Activated CD4-positive, alpha-beta T cell treated with anti-CD3 and anti-CD28 coated beads, Interleukin-2, amount 50 U/mL, for 1 hour (primary cell): ENCODE measurements around the gene SMG1.

Source experiments
- DNase-seq: peaks from one replicate; pipeline ENCODE4 v3.0.0-alpha.2; 2020

Gene SMG1

GRCh38 chr16:18842565-18842964 lies 83.6 kb downstream of the SMG1 start:
- DNase-seq: no peak

- no peak for DNase-seq
Observed at GRCh38 chr16:18841833-18842525, 84.2 kb downstream of the SMG1 start.

GRCh38 chr16:18839555-18839954 lies 86.7 kb downstream of the SMG1 start:
- DNase-seq: no peak

GRCh38 chr16:18836702-18837101 lies 89.5 kb downstream of the SMG1 start:
- DNase-seq: no peak

GRCh38 chr16:18834864-18835263 lies 91.3 kb downstream of the SMG1 start:
- no peak for DNase-seq

- no peak for DNase-seq
Observed at GRCh38 chr16:18833707-18834505, 92.3 kb downstream of the SMG1 start.

- no peak for DNase-seq
Observed at GRCh38 chr16:18832613-18833012, 93.6 kb downstream of the SMG1 start.

DNA sequence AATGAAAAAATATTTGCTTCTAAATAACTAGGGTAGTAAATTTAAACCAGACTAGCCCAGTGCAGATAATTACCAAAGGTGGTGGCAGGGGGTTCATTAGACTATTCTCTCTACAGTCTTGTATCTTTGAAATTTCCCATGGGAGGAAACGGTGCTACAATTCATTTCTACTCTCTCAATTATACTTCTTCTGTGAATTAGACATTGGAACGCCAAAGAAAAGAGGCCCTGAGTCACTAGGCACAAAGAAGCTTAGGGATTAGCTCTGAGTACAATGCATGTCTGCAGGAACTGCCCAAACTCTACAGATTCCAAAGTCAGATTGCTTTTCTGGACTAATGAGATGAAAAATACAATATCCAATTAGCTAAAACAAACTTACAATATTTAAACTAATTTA lies 94.2 kb downstream of the SMG1 start:
- DNase-seq: no peak

GRCh38 chr16:18829251-18829650 lies 97.0 kb downstream of the SMG1 start:
- no peak for DNase-seq

- DNase-seq: no peak
Observed at GRCh38 chr16:18827890-18828289, 98.3 kb downstream of the SMG1 start.

DNA sequence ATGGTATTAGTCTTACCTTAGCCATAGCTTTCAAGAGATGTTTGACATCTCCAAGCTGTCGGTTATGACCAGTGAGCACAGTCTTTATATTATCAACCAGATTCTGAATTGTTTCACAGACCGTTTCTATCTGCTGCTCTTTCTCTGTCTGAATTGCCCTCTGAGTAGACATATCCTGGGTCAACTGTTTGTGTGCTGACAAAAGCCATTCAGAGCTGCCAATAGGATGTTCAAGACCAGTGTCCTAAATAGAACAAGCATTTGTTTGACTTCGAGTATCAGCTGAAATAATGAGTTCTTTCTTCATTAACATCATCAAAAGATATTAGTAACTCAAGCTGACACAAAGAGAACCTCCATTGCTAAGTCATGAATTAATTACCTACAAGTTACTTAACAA lies 109.9 kb downstream of the SMG1 start:
- DNase-seq: no peak

- DNase-seq: no peak
Observed at GRCh38 chr16:18811925-18812324, 114.3 kb downstream of the SMG1 start.

DNA sequence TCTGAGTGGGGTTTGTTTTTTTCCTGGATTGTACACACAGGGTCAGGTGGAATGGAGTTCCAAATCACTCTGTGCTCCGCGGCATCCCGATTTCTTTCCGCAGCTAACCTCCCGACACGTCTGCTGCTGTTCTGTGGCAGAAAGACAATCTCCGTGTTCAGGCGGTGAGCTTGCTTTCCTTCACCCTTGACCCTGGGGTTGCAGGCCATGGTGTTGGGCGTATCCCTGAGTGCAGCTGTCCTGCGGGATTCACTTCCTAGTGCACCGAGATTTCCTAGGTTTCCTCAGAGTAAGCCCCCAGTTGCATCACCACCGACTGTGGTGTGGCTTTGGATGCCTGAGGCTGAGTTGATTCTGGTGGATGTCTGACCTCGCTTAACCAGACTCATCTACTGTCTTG lies 117.0 kb downstream of the SMG1 start:
- DNase-seq: no peak

DNA sequence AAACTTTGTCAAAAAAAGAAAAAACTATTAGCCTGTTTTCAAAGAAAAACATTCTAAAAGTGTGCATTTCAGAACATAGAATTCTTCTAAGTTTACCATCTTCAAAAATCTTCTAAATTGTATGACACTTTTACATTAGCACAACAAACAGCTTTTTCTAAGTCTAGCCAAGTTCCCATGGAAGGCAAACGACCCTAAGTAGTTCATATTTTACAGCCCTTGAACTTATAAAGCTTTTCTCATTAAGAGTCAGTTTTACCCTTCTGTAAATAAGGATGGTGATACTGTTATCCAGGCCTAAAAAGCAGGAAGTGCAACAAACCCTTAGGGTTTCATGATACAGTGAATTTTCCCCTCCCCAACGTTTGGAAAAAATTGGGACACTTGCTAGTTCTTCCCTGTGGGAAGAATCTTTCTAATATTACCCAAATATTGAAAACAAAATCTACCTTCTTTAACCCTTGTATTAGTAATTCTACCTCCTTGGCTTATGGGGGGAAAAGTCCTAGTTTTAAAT lies 120.9 kb downstream of the SMG1 start:
- DNase-seq: no peak

- DNase-seq: no peak
Observed at GRCh38 chr16:18804540-18804939, 121.7 kb downstream of the SMG1 start.

DNA sequence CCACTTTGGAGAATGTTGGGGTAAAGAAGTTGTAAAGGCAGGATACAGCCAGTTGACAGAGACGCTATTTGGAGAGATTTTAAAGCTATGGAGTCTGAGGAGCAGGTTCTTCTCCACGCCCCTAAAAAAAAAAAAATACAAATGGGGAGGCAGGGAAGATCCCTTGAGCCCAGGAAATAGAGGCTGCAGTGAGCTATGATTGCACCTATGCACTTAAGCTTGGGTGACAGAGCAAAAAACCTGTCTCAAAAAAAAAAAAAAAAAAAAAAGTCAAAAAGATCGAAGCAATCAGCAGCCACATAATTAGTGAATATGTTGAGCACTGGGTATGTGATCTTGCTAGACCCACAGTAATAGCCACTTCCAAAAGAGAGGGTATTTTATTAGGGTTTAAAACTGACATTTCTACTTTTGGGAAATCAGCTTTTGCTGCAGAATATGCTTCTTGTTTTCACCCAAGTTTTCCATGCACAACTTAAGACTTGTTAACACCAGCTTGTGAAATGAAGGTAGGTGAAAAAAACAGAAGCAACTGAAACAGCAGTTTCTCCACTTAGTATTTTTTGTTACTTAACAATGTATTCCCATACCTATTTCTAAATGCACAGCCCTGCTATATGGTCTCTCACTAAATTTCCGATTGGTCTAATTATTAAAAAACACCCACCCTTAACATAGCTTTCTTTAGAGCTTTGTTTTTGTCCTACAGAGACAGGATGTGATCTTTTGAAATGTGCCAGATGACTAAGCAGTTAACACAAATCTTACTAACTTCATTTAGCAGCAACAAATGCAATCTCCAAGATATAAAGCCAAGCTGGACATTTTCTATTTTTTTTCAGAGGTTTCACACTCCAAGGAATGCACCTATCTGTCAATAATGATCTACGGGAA lies 122.4 kb downstream of the SMG1 start:
- no peak for DNase-seq

DNA sequence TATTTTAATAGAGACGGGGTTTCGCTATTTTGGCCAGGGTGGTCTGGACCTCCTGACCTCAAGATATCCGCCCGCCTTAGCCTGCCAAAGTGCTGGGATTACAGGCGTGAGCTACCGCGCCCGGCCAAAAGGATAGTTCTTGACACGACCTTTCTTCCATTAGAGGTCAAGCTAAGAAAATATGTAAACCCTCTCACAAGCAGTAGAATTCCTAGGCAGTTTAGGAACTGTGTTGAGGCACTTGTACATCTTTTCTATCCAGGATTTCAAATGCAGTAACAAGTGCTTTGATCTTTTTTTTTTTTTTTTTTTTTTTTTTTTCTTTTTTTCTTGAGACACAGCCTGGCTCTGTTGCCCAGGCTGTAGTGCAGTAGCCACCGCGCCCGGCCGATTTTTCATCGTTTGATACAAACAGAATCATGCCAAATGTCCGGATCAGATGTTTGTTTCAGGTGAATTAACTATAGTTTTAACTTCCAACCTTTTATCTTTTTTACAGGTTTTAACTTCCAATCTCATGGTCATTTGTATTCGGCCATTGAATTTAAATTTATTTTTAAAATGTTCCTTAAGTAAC lies 123.4 kb downstream of the SMG1 start:
- no peak for DNase-seq

GRCh38 chr16:18801145-18801972 lies 124.8 kb downstream of the SMG1 start, which contains the start of gene ARL6IP1:
Gene ARL6IP1, minus strand, starts transcription at chr16:18801549. Its CDS starts 83 bp downstream, at chr16:18801466.
- DNase-seq: peak; percentile 99

DNA sequence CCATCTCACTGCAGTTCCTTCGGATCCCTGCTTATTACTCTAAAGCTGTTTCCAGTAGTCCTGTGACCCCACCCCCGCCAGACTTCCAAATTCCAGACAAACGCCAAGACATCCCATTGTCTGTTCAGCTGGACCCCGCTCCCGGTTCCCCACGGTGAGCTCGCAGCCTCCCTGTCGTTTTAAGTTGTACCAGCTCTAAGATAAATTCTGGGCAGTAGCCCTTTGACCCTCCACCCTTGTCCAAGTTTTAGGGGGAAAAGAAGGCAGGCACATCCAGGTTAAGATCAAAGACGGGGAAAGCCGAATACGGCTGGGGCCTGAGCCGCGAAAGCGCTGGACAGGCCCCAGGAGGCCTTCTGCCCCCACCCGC lies 125.4 kb downstream of the SMG1 start:
- no peak for DNase-seq

GRCh38 chr16:18800293-18800692 lies 125.9 kb downstream of the SMG1 start:
- DNase-seq: no peak

DNA sequence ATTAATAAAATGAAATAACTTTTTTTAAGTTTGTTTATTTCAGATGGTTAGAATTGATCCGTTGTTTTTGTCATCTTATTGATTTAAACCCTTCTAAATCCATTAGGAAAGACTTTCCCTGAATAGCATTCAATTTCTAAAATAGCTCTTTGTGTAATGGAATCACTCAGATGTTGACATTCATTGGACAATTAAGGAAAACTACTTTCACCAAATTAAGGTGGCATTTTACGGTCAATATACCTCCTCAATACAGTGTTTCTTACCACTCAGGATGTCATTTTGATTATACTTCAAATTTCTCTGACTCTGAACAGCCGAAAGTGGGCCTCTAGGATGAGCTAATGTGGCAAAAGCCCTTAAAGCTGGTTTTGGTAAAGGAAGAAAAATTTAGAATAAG lies 126.7 kb downstream of the SMG1 start:
- no peak for DNase-seq

GRCh38 chr16:18797746-18798145 lies 128.5 kb downstream of the SMG1 start:
- DNase-seq: no peak
